ENCODE results near the gene GGNBP2. TPM values are rescaled to one million over a fixed set of nuclear protein-coding genes. Genes with fewer than 3 reads are reported as not detected.

Gene GGNBP2
- total and polyA plus RNA-seq, 2 of the 8 experiments (the other 6 are each of a cell fraction or from before 2014, with no cell fraction given): 29.2 to 35.8 TPM

GRCh38 chr17:36632916-36633771, 88.4 kb downstream of the GGNBP2 start:
- DNase-seq (ENCODE audit: low read depth in 1 of 2, low spot score in 2 of 2): no peak
- H3K23me2 ChIP-seq (ENCODE audit: low read depth, low read length): no peaks in the 10 kb centered on the region; the same call in 1 of the 2 replicates
- H2BK120ac ChIP-seq (replicated peaks; ENCODE audit: low read depth, low read length): no peak overlapping the region
- H3K4me2 ChIP-seq (ENCODE audit: insufficient read depth in 1 of 2, low read depth in 2 of 2, low read length in 2 of 2): peak overlapping the region; percentile 67 to 69
- no peaks in the 10 kb centered on the region for H3K79me1 ChIP-seq (ENCODE audit: low read depth, low read length)
- FAIRE-seq: no peak
- TF ChIP-seq NANOG (IDR thresholded peaks at IDR 0.05; ENCODE audit: insufficient read depth, low read depth, low read length, poor library complexity, severe bottlenecking): no peak
- TF ChIP-seq ASH2L (IDR thresholded peaks at IDR 0.05; ENCODE audit: low read length): peak; percentile 43
- no peak for TF ChIP-seq USF2 (IDR thresholded peaks at IDR 0.05; ENCODE audit: low read length)
- no peak for TF ChIP-seq SUZ12 (IDR thresholded peaks at IDR 0.05; ENCODE audit: low read length)
- TF ChIP-seq HDAC2 (IDR thresholded peaks at IDR 0.05; ENCODE audit: borderline replicate concordance in 1 of 2, low read depth in 2 of 2, low read length in 2 of 2): 0 out of 4 replicates have a peak, but pooled peaks of 1 of the 2 experiments have one; percentile 66
- TF ChIP-seq TEAD4 (IDR thresholded peaks at IDR 0.05; ENCODE audit: low read depth, low read length): peak; percentile 69; the same call in 1 of the 2 replicates
- TF ChIP-seq SP1 (IDR thresholded peaks at IDR 0.05; ENCODE audit: low read depth, low read length): 0 out of 2 replicates have a peak, but pooled peaks have one; percentile 19
- TF ChIP-seq EGR1 (IDR thresholded peaks at IDR 0.05; ENCODE audit: borderline replicate concordance, low read depth, low read length): 0 out of 2 replicates have a peak, but pooled peaks have one; percentile 38
- no peak overlapping the region for H3K4ac ChIP-seq (replicated peaks; ENCODE audit: insufficient read length, low read depth, low read length)
- H3K56ac ChIP-seq (replicated peaks; ENCODE audit: insufficient read length, low read depth, low read length): no peak overlapping the region
- H2BK12ac ChIP-seq (ENCODE audit: low read depth, low read length): peak overlapping the region; percentile 86; the same call in 1 of the 2 replicates
- no peak overlapping the region for H2AK5ac ChIP-seq (ENCODE audit: low read depth, low read length)
- H3K14ac ChIP-seq (ENCODE audit: insufficient read length): no peak overlapping the region
- H3K23ac ChIP-seq (ENCODE audit: insufficient read length): no peak overlapping the region
- peaks cover 0 to 2% of the 10 kb centered on the region in 2 experiments for H4K20me1 ChIP-seq (replicated peaks in 1 of 2; ENCODE audit: control insufficient read depth in 1 of 2, insufficient read depth in 2 of 2, low read length in 2 of 2)
- H3K18ac ChIP-seq (ENCODE audit: extremely low read depth, low read length): peak overlapping the region; percentile 41; the same call in 1 of the 2 replicates
- CTCF ChIA-PET (ENCODE audit: partially characterized antibody): interaction anchor here (0.7 to 9.5 kb wide), 10 partner anchors 10 to 413 kb away, joined by 3 to 86 read pairs (median 4); partner anchors contain the start of gene MRM1
- H4K91ac ChIP-seq (replicated peaks; ENCODE audit: insufficient read length, low read length): no peak overlapping the region
- no peak overlapping the region for H2AFZ ChIP-seq (ENCODE audit: low read length)
- H3K4me1 ChIP-seq (replicated peaks in 1 of 4; ENCODE audit: control insufficient read depth in 3 of 4, insufficient read depth in 4 of 4, low read length in 3 of 4): peaks cover 2 to 22% (median 8%) of the 10 kb centered on the region in 4 experiments; a peak in 6 of 7 replicates
- peak overlapping the region; percentile 49; the same call in 1 of the 2 replicates for H2BK5ac ChIP-seq (ENCODE audit: low read depth, low read length)
- no peak overlapping the region for H4K5ac ChIP-seq (ENCODE audit: insufficient read length, low read depth, low read length)
- H3K79me2 ChIP-seq (ENCODE audit: control insufficient read depth in 1 of 2, insufficient read depth in 2 of 2, low read length in 2 of 2): no peaks in the 10 kb centered on the region
- H3K27me3 ChIP-seq (replicated peaks in 1 of 4; ENCODE audit: control insufficient read depth in 3 of 4, extremely low read depth in 1 of 4, insufficient read depth in 3 of 4, low read length in 3 of 4): no peaks in the 10 kb centered on the region; a peak in 3 of 7 replicates
- no peak overlapping the region for H4K8ac ChIP-seq (ENCODE audit: extremely low read depth, insufficient read depth, low read length)
- H2BK15ac ChIP-seq (ENCODE audit: low read length): peak overlapping the region; percentile 36; the same call in 1 of the 2 replicates
- POLR2A ChIA-PET (ENCODE audit: partially characterized antibody): interaction anchor here (0.6 to 1.3 kb wide), 2 partner anchors 10 to 1753 kb away, joined by 3 read pairs; no protein-coding TSS in a partner anchor
- H3K27ac ChIP-seq (ENCODE audit: low read depth, low read length): no peak overlapping the region
- peak overlapping the region in 3 of 4 experiments; percentile 21 to 51 (median 32); a peak in 5 of 8 replicates for H3K4me3 ChIP-seq (ENCODE audit: extremely low read depth in 1 of 4, insufficient read depth in 2 of 4, low read depth in 3 of 4, low read length in 4 of 4)
- 17% methylated on average over 18 of the region's 18 CpGs; no CpG with 5 or more reads in 1 of the 2 experiments for WGBS, 2 experiments (ENCODE audit: extremely low coverage in 1 of 2, insufficient coverage in 1 of 2, insufficient read length in 1 of 2, insufficient replicate concordance in 2 of 2, low coverage in 1 of 2, low lambda C conversion rate in 2 of 2, missing lambda C conversion rate in 1 of 2)
- no peak overlapping the region for H3K9ac ChIP-seq (replicated peaks in 1 of 4; ENCODE audit: extremely low read depth in 1 of 4, low read depth in 3 of 4, low read length in 3 of 4)
- H3K9me3 ChIP-seq (ENCODE audit: insufficient read depth in 2 of 2, low read depth in 1 of 2, low read length in 1 of 2): no peaks in the 10 kb centered on the region
- no peaks in the 10 kb centered on the region for H3K36me3 ChIP-seq (ENCODE audit: control insufficient read depth in 2 of 4, insufficient read depth in 4 of 4, low read length in 3 of 4)
- 0 out of 2 replicates have a peak overlapping the region, but pooled peaks have one; percentile 76 for H2BK20ac ChIP-seq (ENCODE audit: low read length)
